Femur (tissue), 1 donor: ENCODE data around the gene CARMIL3.
"Not testable (repeated sequence)": the region's sequence is repeated elsewhere in the genome, so short reads cannot be mapped to it uniquely, and the experiment has no call there.

Source experiments
- DNase-seq: peaks from one replicate; pipeline ENCODE4 v3.0.0-alpha.2; 2017

CARMIL3 gene, protein sequence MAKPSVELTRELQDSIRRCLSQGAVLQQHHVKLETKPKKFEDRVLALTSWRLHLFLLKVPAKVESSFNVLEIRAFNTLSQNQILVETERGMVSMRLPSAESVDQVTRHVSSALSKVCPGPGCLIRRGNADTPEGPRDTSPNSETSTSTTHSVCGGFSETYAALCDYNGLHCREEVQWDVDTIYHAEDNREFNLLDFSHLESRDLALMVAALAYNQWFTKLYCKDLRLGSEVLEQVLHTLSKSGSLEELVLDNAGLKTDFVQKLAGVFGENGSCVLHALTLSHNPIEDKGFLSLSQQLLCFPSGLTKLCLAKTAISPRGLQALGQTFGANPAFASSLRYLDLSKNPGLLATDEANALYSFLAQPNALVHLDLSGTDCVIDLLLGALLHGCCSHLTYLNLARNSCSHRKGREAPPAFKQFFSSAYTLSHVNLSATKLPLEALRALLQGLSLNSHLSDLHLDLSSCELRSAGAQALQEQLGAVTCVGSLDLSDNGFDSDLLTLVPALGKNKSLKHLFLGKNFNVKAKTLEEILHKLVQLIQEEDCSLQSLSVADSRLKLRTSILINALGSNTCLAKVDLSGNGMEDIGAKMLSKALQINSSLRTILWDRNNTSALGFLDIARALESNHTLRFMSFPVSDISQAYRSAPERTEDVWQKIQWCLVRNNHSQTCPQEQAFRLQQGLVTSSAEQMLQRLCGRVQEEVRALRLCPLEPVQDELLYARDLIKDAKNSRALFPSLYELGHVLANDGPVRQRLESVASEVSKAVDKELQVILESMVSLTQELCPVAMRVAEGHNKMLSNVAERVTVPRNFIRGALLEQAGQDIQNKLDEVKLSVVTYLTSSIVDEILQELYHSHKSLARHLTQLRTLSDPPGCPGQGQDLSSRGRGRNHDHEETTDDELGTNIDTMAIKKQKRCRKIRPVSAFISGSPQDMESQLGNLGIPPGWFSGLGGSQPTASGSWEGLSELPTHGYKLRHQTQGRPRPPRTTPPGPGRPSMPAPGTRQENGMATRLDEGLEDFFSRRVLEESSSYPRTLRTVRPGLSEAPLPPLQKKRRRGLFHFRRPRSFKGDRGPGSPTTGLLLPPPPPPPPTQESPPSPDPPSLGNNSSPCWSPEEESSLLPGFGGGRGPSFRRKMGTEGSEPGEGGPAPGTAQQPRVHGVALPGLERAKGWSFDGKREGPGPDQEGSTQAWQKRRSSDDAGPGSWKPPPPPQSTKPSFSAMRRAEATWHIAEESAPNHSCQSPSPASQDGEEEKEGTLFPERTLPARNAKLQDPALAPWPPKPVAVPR (N-terminal part only)

GRCh38 chr14:24051789-24052655, at the start of gene CARMIL3:
Gene CARMIL3, plus strand, starts transcription at chr14:24052009. Its CDS starts 145 bp downstream, at chr14:24052154.
- DNase-seq = peak; percentile 74

- not testable (repeated sequence) for DNase-seq
These were observed 45.4 kb upstream of the CARMIL3 start for GRCh38 chr14:24006471-24006816.

DNA sequence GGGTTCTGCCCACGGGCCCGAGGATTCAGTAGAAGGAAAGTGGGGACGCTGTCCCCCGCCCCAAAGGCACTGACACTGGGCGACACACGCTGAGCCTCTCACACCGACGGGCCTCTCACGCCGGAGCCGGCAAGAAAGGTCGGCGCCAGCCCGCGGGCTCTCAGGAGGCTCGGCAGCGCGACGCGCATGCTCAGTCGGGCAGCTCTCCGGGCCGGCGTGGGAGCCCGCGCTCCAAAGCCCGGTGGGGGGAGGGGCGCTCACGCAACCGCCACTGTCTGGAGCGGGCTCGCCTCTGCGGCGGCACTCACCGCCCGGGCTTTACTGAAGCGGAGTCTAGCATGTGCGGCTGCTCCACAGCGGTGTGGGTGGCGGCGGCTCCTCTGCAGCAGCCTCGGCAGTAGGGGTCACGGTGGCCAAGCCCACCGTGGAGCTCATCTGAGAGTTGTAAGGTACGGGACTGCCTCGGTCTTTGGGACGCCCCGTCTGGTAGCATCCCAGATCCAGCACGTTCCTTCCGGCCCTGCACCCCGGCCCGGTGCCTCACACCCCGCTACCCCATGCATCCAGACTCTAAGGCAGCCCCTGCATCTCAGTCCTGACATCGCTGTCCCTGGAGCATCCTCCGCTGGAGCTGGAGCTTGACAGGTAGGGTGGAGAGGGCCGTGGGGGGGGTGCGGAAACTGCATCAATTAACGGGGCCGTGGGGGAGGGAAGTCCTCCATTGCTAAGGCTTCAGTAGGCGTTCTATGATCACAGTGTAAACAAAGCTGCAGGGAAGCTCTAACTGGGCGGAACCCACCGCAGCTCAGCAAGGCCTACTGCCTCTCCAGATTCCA, 44.8 kb upstream of the CARMIL3 start:
- DNase-seq = peak; percentile 59

DNA sequence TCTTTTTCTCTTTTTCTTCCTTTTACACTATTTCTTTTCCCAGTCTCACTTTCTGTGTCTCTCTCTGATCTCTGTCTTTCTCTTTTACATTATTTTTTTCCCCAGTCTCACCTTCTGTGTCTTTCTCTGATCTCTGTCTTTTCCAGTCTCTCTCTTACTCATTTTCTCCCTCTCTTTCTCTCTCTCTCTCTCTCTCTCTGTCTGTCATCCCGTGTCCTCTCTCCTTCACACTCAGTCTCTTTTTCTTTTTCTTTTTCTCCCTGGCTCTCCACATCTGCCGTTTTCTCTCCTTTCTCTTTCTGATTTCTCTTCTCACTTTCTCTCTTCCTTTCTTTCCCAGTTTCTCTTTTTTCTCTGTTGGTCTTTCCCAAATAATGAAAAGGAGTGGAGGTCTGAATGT, 40.8 kb upstream of the CARMIL3 start:
- DNase-seq = no peak

- not testable (repeated sequence) for DNase-seq
These were observed 39.0 kb upstream of the CARMIL3 start for GRCh38 chr14:24012726-24013273.

GRCh38 chr14:24013654-24014514, 37.9 kb upstream of the CARMIL3 start:
- peak; percentile 67 for DNase-seq

DNA sequence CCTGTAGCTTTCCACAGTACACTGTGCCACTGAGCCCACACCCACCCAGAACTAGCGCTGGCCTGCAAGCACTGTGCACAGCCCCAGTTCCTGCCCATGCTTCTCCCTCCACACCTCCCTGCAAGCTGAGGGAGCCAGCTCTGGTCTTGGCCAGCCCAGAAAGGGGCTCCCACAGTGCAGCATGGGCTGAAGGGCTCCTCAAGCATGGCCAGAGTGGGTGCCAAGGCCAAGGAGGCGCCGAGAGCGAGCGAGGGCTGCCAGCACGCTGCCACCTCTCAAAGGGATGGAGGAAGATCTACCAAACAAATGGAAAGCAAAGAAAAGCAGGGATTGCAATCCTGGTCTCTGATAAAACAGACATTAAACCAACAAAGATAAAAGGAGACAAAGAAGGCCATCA, 36.1 kb upstream of the CARMIL3 start:
- DNase-seq = not testable (repeated sequence)

DNA sequence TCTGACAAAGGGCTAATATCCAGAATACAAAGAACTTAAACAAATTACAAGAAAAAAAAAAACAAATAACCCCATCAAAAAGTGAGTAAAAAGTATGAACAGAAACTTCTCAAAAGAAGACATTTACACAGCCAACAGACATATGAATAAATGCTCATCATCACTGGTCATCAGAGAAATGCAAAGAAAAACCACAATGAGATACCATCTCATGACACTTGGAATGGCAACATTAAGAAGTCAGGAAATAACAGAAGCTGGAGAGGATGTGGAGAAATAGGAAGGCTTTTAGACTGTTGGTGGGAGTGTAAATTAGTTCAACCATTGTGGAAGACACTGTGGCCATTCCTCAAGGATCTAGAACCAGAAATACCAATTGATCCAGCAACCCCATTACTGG, 32.8 kb upstream of the CARMIL3 start:
- not testable (repeated sequence) for DNase-seq

GRCh38 chr14:24019944-24020343, 31.9 kb upstream of the CARMIL3 start:
- not testable (repeated sequence) for DNase-seq

DNA sequence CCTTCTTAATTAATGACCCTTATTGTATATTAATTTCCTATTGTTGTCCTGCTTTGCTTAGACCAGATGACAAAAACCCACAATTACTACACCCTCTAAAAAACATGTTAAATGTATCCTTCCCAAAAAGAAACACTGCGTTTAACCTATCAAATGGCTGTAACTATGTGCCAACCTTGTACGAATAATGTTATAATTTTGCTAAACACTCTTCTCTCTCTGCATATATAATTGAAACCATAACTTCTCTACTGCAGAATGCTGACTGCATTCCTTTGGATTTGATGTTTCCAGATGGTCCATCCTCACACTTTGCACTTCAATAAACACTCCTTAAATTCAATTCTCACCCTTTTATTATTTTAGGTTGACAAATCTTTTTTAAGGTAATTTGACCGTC, 31.3 kb upstream of the CARMIL3 start:
- DNase-seq = not testable (repeated sequence)

GRCh38 chr14:24024939-24025418, 26.8 kb upstream of the CARMIL3 start:
- DNase-seq = not testable (repeated sequence)

GRCh38 chr14:24029687-24030086, 22.1 kb upstream of the CARMIL3 start:
- not testable (repeated sequence) for DNase-seq

- DNase-seq = not testable (repeated sequence)
These were observed 20.5 kb upstream of the CARMIL3 start for GRCh38 chr14:24031331-24031730.

DNA sequence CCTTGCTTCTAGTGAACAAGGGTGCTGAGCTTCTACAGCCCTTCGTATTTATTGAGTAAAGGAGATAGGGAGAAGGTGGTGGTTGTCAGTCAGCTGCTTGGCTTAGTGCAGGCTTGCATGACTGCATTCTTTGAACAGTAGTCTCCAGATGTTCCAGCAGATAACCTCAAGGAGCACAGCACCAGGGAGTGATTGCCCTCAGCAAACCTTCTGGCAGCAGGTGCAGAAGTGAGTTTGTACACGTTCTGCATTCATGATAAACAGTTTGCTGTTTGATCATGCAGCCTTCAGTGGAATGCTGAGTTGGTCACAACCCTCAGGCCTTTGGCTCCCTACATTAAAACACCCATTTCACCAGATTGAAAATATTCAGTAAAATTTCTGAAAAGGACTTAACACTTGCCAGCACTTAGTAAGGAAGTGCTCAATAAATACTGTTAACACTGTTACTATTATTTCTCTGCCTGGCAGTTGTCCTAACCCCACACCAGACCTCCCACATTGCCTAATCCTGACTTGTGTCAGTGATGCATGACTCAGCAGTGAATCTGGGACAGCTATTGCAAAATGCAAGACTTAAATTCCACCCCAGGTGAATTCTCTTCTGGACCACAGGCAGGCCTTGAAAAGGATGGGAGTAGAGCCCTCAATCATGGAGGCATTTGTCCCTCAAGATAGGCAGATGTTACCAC, 18.9 kb upstream of the CARMIL3 start:
- no peak for DNase-seq

DNA sequence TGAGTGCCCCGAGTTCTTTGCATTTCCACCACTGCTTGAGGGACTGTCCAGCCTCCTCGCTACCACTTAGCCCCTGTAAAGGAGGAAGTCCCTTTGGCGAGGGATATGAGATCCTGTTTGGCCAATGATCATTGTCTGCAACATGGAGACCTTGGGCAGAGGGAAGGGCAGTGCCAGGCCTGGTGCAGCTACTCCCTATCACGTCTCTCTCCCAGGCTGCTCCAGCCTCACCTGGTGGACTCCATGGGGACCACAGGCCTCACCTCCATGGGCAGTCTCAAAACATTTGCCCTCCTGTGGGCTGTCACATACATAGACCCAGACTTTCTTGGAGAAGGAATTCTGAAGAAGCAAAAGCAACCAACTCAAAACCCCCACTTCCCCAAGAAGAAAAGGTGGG, 16.0 kb upstream of the CARMIL3 start:
- DNase-seq = not testable (repeated sequence)

GRCh38 chr14:24036169-24036962, 15.4 kb upstream of the CARMIL3 start:
- DNase-seq = peak; percentile 88

GRCh38 chr14:24036963-24037657, 14.7 kb upstream of the CARMIL3 start:
- DNase-seq = not testable (repeated sequence)
